ENCODE results near the gene PDRG1. TPM values are rescaled to one million over a fixed set of nuclear protein-coding genes. Genes with fewer than 3 reads are reported as not detected.

The PDRG1 gene
- total RNA-seq, 1 donor from 2014 or later, result 1.7 TPM

GRCh38 chr20:31966991-31967655 lies 15.3 kb upstream of the PDRG1 start:
- peaks cover 3% of the 10 kb centered on the region for H3K27me3 ChIP-seq
- no peaks in the 10 kb centered on the region for H3K4me1 ChIP-seq
- DNase-seq (ENCODE audit: low spot score in 2 of 2), result no peak
- TF ChIP-seq, protein P1, sequence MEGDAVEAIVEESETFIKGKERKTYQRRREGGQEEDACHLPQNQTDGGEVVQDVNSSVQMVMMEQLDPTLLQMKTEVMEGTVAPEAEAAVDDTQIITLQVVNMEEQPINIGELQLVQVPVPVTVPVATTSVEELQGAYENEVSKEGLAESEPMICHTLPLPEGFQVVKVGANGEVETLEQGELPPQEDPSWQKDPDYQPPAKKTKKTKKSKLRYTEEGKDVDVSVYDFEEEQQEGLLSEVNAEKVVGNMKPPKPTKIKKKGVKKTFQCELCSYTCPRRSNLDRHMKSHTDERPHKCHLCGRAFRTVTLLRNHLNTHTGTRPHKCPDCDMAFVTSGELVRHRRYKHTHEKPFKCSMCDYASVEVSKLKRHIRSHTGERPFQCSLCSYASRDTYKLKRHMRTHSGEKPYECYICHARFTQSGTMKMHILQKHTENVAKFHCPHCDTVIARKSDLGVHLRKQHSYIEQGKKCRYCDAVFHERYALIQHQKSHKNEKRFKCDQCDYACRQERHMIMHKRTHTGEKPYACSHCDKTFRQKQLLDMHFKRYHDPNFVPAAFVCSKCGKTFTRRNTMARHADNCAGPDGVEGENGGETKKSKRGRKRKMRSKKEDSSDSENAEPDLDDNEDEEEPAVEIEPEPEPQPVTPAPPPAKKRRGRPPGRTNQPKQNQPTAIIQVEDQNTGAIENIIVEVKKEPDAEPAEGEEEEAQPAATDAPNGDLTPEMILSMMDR (IDR thresholded peaks at IDR 0.05), result no peak
- no peaks in the 10 kb centered on the region for H3K9me3 ChIP-seq
- H3K36me3 ChIP-seq, result no peaks in the 10 kb centered on the region
- no peak overlapping the region for H3K27ac ChIP-seq
- H3K4me3 ChIP-seq, result no peak overlapping the region
- intact Hi-C loops (cut with DNase I), result no loop called here

GRCh38 chr20:31963889-31964288 lies 12.0 kb upstream of the PDRG1 start:
- intact Hi-C loops (cut with DNase I), result loop anchor here (5.0 kb wide), 1 partner anchor 427 kb away; no protein-coding TSS in a partner anchor
- Histone ChIP-seq H3K27me3 (peaks cover 3% of the 10 kb centered on the region), H3K9me3 (no peaks in the 10 kb centered on the region), H3K4me3 (no peak overlapping the region), H3K27ac (no peak overlapping the region), H3K36me3 (no peaks in the 10 kb centered on the region), H3K4me1 (no peaks in the 10 kb centered on the region)
- TF ChIP-seq, protein P1 (IDR thresholded peaks at IDR 0.05), result no peak
- DNase-seq (ENCODE audit: low spot score in 2 of 2), result no peak

DNA sequence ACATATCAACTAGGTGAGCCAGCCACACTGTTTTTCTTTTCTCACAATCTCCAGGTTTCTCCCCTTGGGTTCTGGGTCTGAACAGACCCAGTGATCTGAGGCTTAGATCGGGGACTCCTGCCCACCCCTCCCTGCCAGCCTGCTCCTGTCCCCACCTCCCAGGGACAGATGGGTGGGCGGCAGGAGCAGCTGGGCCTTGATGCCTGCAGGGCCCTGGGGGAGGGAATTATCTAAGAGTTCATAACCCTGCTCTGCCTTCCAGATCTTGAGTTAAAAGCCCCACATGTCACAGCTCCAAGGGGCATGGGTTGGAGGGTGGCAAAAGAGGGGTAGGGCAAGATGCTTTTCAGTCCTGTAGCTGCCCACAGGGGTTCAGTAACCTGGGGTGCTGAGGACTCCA lies 10.9 kb upstream of the PDRG1 start:
- peaks cover 1% of the 10 kb centered on the region for H3K27me3 ChIP-seq
- intact Hi-C loops (cut with DNase I), result loop anchor here (5.0 kb wide), 1 partner anchor 425 kb away; no protein-coding TSS in a partner anchor

GRCh38 chr20:31956556-31957526 lies 5.0 kb upstream of the PDRG1 start:
- intact Hi-C loops (cut with DNase I), result no loop called here
- no peak for DNase-seq (ENCODE audit: low spot score in 2 of 2)
- Histone ChIP-seq H3K27ac (no peak overlapping the region), H3K36me3 (no peaks in the 10 kb centered on the region), H3K9me3 (no peaks in the 10 kb centered on the region), H3K4me3 (no peak overlapping the region), H3K4me1 (no peaks in the 10 kb centered on the region), H3K27me3 (no peaks in the 10 kb centered on the region)
- TF ChIP-seq, protein P1 (IDR thresholded peaks at IDR 0.05), result no peak

More for the DNA sequence above, 10.9 kb upstream of the PDRG1 start:
- TF ChIP-seq, protein P1 (IDR thresholded peaks at IDR 0.05), result no peak
- no peaks in the 10 kb centered on the region for H3K36me3 ChIP-seq
- H3K27ac ChIP-seq, result no peak overlapping the region
- no peak overlapping the region for H3K4me3 ChIP-seq
- H3K9me3 ChIP-seq, result no peaks in the 10 kb centered on the region
- H3K4me1 ChIP-seq, result no peaks in the 10 kb centered on the region
- no peak for DNase-seq (ENCODE audit: low spot score in 2 of 2)

DNA sequence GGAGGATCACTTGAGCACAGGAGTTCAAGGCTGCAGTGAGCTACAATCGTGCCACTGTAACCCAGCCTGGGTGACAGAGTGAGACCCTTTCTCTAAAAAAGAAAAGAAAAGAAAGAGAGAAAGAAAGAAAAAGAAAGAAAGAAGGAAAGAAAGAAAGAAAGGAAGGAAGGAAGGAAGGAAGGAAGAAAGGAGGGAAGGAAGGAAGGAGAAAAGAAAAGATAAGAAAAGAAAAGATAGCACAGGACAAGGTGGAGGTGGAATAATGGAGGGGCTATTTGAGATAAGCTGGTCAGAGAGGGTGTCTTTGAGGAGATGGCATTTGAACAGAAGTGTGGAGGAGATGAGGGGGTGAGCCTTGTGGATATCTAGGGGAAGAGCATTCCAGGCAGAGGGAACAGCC lies 2.7 kb upstream of the PDRG1 start:
- H3K4me3 ChIP-seq, result no peak overlapping the region
- H3K27ac ChIP-seq, result no peak overlapping the region
- no peak for DNase-seq (ENCODE audit: low spot score in 2 of 2)
- intact Hi-C loops (cut with DNase I), result loop anchor here (5.0 kb wide), 2 partner anchors 82 to 217 kb away; partner anchors contain the start of genes DUSP15, TPX2 and TTLL9
- TF ChIP-seq, protein P1 (IDR thresholded peaks at IDR 0.05), result no peak
- peaks cover 8 to 12% of the 10 kb centered on the region in 2 donors for H3K4me1 ChIP-seq
- peaks cover 0 to under 1% of the 10 kb centered on the region in 2 donors for H3K36me3 ChIP-seq
- no peaks in the 10 kb centered on the region for H3K27me3 ChIP-seq
- H3K9me3 ChIP-seq, result no peaks in the 10 kb centered on the region

Measured in ascending aorta (tissue), 2 donors.